HepG2 (cell line): ENCODE measurements around the gene GRIA3. TPM values are rescaled to one million over a fixed set of nuclear protein-coding genes. Genes with fewer than 3 reads are reported as not detected.

Experiments
- ATAC-seq: fragments of 200-7000 bp; cut with Tn5 transposase; 3 replicates; pipeline ENCODE4 v1.9.1; 2020; ENCODE audit warnings: mild to moderate bottlenecking, moderate library complexity
- BruUV-seq: library from RNA; stranded (reverse); fragments of 400-500 nt; replicated peaks from 2 replicates; lab custom pipeline; 2021; lab: Mats Ljungman, UMichigan
- CTCF ChIA-PET: fragments of 300-600 bp; formaldehyde crosslinking; extraction: SDS; loops from one replicate; lab custom pipeline; 2021; ENCODE audit warnings: low total read pairs, inconsistent platforms, low intra/inter-chr PET ratio; lab: Yijun Ruan, JAX
- POLR2A ChIA-PET: fragments of 350-600 bp; sonication (Branson Sonifier 250); formaldehyde crosslinking; loops from one replicate; lab custom pipeline; 2020; ENCODE audit warnings: antibody characterized with exemption, inconsistent platforms; lab: Yijun Ruan, JAX
- DNase-seq: peaks from one replicate; pipeline ENCODE4 v3.0.0-alpha.2; 2015; ENCODE audit warnings: low spot score
- FAIRE-seq: peaks from 3 replicates; lab custom pipeline; 2011; peaks lifted over from hg19 to GRCh38; lab: Jason Lieb, UNC
- H2AFZ ChIP-seq: one replicate; pipeline ENCODE4 v1.6.1; 2011; ENCODE audit warnings: low read length, inconsistent platforms
- H3K27ac ChIP-seq: fragments of 300-600 bp; 3 replicates; pipeline ENCODE4 v1.8.0; 2011; ENCODE audit warnings: mixed run types, mild to moderate bottlenecking, mixed read lengths, low read length, inconsistent platforms; ENCODE audit not compliant: insufficient read depth; ENCODE audit errors: extremely low read length
- H3K27me3 ChIP-seq, 2 experiments: fragments of 200-600 bp in 1 of 2; 2 replicates in 1 of 2; 3 replicates in 1 of 2; pipeline versions ENCODE4 v1.6.0 to v1.8.0; 2011; ENCODE audit warnings: low read length in 2 of 2, mild to moderate bottlenecking in 2 of 2, moderate library complexity in 2 of 2, inconsistent platforms in 1 of 2; ENCODE audit not compliant: insufficient read depth in 2 of 2, control insufficient read depth in 1 of 2
- H3K36me3 ChIP-seq, 2 experiments: fragments of 200-600 bp in 1 of 2; replicated peaks in 1 of 2; 2 replicates in 1 of 2; 3 replicates in 1 of 2; pipeline versions ENCODE4 v1.5.1 to v1.8.0; 2011; ENCODE audit warnings: low read length in 2 of 2, inconsistent platforms in 1 of 2; ENCODE audit not compliant: insufficient read depth in 2 of 2, control insufficient read depth in 1 of 2
- H3K4me1 ChIP-seq: 2 replicates; pipeline ENCODE4 v1.5.1; 2012; ENCODE audit warnings: low read length, inconsistent platforms; ENCODE audit not compliant: insufficient read depth
- H3K4me2 ChIP-seq: 2 replicates; pipeline ENCODE4 v1.6.0; 2011; ENCODE audit warnings: low read depth, low read length, inconsistent platforms
- H3K4me3 ChIP-seq, 3 experiments: fragments of 200-600 bp in 1 of 3; sonication (generic), shearing (Covaris generic) in 1 of 3; replicated peaks in 1 of 3; 2 replicates each; pipeline ENCODE4 v1.5.1; 2011 to 2016; ENCODE audit warnings: low read length in 3 of 3, inconsistent platforms in 2 of 3, low read depth in 2 of 3, mild to moderate bottlenecking in 2 of 3, control low read depth in 1 of 3, mixed read lengths in 1 of 3; ENCODE audit not compliant: insufficient read depth in 1 of 3
- H3K79me2 ChIP-seq: one replicate; pipeline ENCODE4 v1.6.1; 2011; ENCODE audit warnings: low read length, inconsistent platforms; ENCODE audit not compliant: insufficient read depth
- H3K9ac ChIP-seq: 2 replicates; pipeline ENCODE4 v1.6.0; 2011; ENCODE audit warnings: mild to moderate bottlenecking, low read depth, low read length, inconsistent platforms; ENCODE audit not compliant: insufficient read depth
- H3K9me3 ChIP-seq: 2 replicates; pipeline ENCODE4 v1.5.1; 2012; ENCODE audit warnings: mild to moderate bottlenecking, low read length
- H4K20me1 ChIP-seq: 2 replicates; pipeline ENCODE4 v1.6.0; 2011; ENCODE audit warnings: inconsistent platforms, mild to moderate bottlenecking, low read length, moderate library complexity; ENCODE audit not compliant: insufficient read depth
- CBX1 ChIP-seq: IDR thresholded peaks from one replicate; pipeline ENCODE4 v1.6.1; 2016; ENCODE audit warnings: antibody characterized with exemption, low read depth
- CREB1 ChIP-seq, 2 experiments: fragments of 450-650 bp in 1 of 2; IDR thresholded peaks; 2 replicates each; pipeline ENCODE4 v1.6.1; 2016 to 2017; ENCODE audit warnings: control low read depth in 1 of 2, mild to moderate bottlenecking in 1 of 2, missing compliant biosample characterization in 1 of 2, missing genetic modification characterization in 1 of 2
- ELF3 ChIP-seq: IDR thresholded peaks from 2 replicates; pipeline ENCODE4 v1.6.1; 2016; ENCODE audit warnings: missing genetic modification reagents, missing compliant biosample characterization
- KMT2B ChIP-seq: IDR thresholded peaks from 2 replicates; pipeline ENCODE4 v1.6.1; 2016; ENCODE audit warnings: missing genetic modification reagents, missing compliant biosample characterization
- ZBTB21 ChIP-seq: sonication (generic); formaldehyde crosslinking; IDR thresholded peaks from 2 replicates; pipeline ENCODE4 v1.4.0; 2020; ENCODE audit warnings: missing genetic modification reagents
- ZNF225 ChIP-seq: sonication (generic); formaldehyde crosslinking; IDR thresholded peaks from 2 replicates; pipeline ENCODE4 v1.4.0; 2020; ENCODE audit warnings: mild to moderate bottlenecking, missing genetic modification reagents
- ZNF3 ChIP-seq: IDR thresholded peaks from 2 replicates; pipeline ENCODE4 v1.7.0; 2017; ENCODE audit warnings: inconsistent platforms
- ZNF441 ChIP-seq: sonication (generic); formaldehyde crosslinking; IDR thresholded peaks from 2 replicates; pipeline ENCODE4 v1.7.0; 2021; ENCODE audit warnings: missing genetic modification reagents, borderline replicate concordance
- ZNF569 ChIP-seq: sonication (generic); formaldehyde crosslinking; IDR thresholded peaks from 2 replicates; pipeline ENCODE4 v1.5.0; 2020; ENCODE audit warnings: mild to moderate bottlenecking, missing genetic modification reagents, moderate library complexity, borderline replicate concordance
- ZNF674 ChIP-seq: sonication (generic); formaldehyde crosslinking; IDR thresholded peaks from 2 replicates; pipeline ENCODE4 v1.5.0; 2020; ENCODE audit warnings: low read depth, mild to moderate bottlenecking, missing genetic modification reagents
- ZNF775 ChIP-seq: sonication (generic); formaldehyde crosslinking; IDR thresholded peaks from 2 replicates; pipeline ENCODE4 v1.4.0; 2020; ENCODE audit warnings: missing genetic modification reagents, mild to moderate bottlenecking, moderate library complexity, borderline replicate concordance
- ZSCAN12 ChIP-seq: sonication (generic); formaldehyde crosslinking; IDR thresholded peaks from 2 replicates; pipeline ENCODE4 v1.9.0; 2021; ENCODE audit warnings: mild to moderate bottlenecking, missing genetic modification reagents
- ZSCAN20 ChIP-seq: sonication (generic); formaldehyde crosslinking; IDR thresholded peaks from 2 replicates; pipeline ENCODE4 v1.4.0; 2020; ENCODE audit warnings: missing genetic modification reagents, mild to moderate bottlenecking, borderline replicate concordance
- WGBS: methylation state at CpG from one replicate; pipeline ENCODE4 v1.1.6; 2017; ENCODE audit warnings: low lambda C conversion rate; 5-methylcytosine and 5-hydroxymethylcytosine counted together
- in situ Hi-C: cut with HindIII; loops from 2 replicates; pipeline ENCODE4 v1.10.0; 2017; ENCODE audit warnings: low pct_unique_long_range_greater_than_20kb; ENCODE audit not compliant: extremely low pct_ligation_motif_present
- intact Hi-C: fragments of 100-400 bp; cut with micrococcal nuclease; formaldehyde crosslinking; loops from one replicate; pipeline ENCODE4 v1.10.0; 2022; ENCODE audit not compliant: unreplicated experiment
- polyA plus RNA-seq, 8 experiments: library from polyadenylated mRNA; depleted of rRNA in 3 of 8; stranded (reverse) in 7 of 8; unstranded in 1 of 8; fragments of >200 nt; fragmentation: Illumina TruSeq in 4 of 8; extraction: Trizol in 4 of 8; gene quantifications; 2 replicates each; pipeline versions ENCODE4 v1.2.1 to v1.2.3, GENCODE V29; 2011 to 2016; ENCODE audit warnings: low read depth in 4 of 8, missing spikeins in 1 of 8, mixed read lengths in 1 of 8; ENCODE audit not compliant: insufficient read depth in 1 of 8
- total RNA-seq, 5 experiments: library from RNA; depleted of rRNA; stranded (reverse); fragments of >200 nt; fragmentation: Illumina TruSeq; extraction: Trizol; gene quantifications; 2 replicates each; pipeline ENCODE4 v1.2.3, GENCODE V29; 2016; ENCODE audit warnings: low read depth in 1 of 5
- TF ChIP-seq, protein P1 (sequence below): sonication (generic); formaldehyde crosslinking; IDR thresholded peaks from 2 replicates; pipeline ENCODE4 v1.9.0; 2021; ENCODE audit warnings: missing genetic modification reagents, borderline replicate concordance
- TF ChIP-seq, protein P2 (sequence below): IDR thresholded peaks from 2 replicates; pipeline ENCODE4 v1.6.1; 2016; ENCODE audit warnings: missing compliant biosample characterization, missing genetic modification reagents, borderline replicate concordance
- TF ChIP-seq, protein P3 (sequence below), 2 experiments: sonication (generic) in 1 of 2; formaldehyde crosslinking in 1 of 2; IDR thresholded peaks; 2 replicates each; pipeline versions ENCODE4 v1.6.1 to v1.9.0; 2014 to 2022; ENCODE audit warnings: antibody characterized with exemption in 1 of 2, borderline replicate concordance in 1 of 2, inconsistent platforms in 1 of 2, low read depth in 1 of 2, missing genetic modification reagents in 1 of 2

GRIA3 gene
- total and polyA plus RNA-seq, 2 of the 13 experiments (the other 11 are each of a cell fraction or from before 2014, with no cell fraction given) = not detected

DNA sequence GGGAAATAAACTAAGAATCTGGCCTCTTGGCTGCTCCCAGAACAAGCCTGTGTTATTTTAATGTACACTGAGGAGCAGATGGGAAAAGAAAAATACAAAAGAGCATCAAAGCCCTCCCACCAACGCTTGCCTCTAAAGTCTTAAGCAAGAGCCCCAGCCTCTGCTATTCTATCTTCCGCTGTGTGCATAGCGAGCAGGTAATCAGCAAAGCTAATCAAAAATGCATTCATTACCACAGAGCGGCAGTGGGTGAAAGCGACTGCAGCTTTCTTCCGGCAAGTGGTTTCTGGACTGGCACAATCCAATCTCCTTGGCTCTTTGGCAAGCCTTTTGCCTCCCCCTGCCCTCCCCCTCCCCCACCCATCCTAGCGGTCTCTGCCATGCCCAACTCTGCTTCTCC, 13.5 kb upstream of the GRIA3 start:
- intact Hi-C loops (no loop called here), in situ Hi-C loops (no loop called here)
- no TSS peak for BruUV-seq
- no peaks in the 10 kb centered on the region for H3K79me2 ChIP-seq
- no peak overlapping the region for H3K27ac ChIP-seq
- no peak for DNase-seq
- no peak overlapping the region for H3K4me2 ChIP-seq
- ChIA-PET CTCF (no interaction called here), POLR2A (no interaction called here)
- H3K4me3 ChIP-seq = no peak overlapping the region
- no peaks in the 10 kb centered on the region for H3K9me3 ChIP-seq
- no peaks in the 10 kb centered on the region for H3K4me1 ChIP-seq
- WGBS = 65% methylated on average over 6 of the region's 7 CpGs
- no peak for FAIRE-seq
- no peak overlapping the region for H2AFZ ChIP-seq
- ATAC-seq = no peak
- no peak overlapping the region for H3K9ac ChIP-seq
- no peaks in the 10 kb centered on the region for H3K27me3 ChIP-seq
- no peaks in the 10 kb centered on the region for H3K36me3 ChIP-seq
- no peaks in the 10 kb centered on the region for H4K20me1 ChIP-seq
- TF ChIP-seq ZNF674 (CRISPR knock-in tag) = no peak
- no peak for TF ChIP-seq ZNF441 (CRISPR knock-in tag)
- TF ChIP-seq, protein P1, sequence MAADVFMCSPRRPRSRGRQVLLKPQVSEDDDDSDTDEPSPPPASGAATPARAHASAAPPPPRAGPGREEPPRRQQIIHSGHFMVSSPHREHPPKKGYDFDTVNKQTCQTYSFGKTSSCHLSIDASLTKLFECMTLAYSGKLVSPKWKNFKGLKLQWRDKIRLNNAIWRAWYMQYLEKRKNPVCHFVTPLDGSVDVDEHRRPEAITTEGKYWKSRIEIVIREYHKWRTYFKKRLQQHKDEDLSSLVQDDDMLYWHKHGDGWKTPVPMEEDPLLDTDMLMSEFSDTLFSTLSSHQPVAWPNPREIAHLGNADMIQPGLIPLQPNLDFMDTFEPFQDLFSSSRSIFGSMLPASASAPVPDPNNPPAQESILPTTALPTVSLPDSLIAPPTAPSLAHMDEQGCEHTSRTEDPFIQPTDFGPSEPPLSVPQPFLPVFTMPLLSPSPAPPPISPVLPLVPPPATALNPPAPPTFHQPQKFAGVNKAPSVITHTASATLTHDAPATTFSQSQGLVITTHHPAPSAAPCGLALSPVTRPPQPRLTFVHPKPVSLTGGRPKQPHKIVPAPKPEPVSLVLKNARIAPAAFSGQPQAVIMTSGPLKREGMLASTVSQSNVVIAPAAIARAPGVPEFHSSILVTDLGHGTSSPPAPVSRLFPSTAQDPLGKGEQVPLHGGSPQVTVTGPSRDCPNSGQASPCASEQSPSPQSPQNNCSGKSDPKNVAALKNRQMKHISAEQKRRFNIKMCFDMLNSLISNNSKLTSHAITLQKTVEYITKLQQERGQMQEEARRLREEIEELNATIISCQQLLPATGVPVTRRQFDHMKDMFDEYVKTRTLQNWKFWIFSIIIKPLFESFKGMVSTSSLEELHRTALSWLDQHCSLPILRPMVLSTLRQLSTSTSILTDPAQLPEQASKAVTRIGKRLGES (CRISPR knock-in tag) = no peak
- no peak for TF ChIP-seq KMT2B (CRISPR knock-in tag)
- TF ChIP-seq, protein P2, sequence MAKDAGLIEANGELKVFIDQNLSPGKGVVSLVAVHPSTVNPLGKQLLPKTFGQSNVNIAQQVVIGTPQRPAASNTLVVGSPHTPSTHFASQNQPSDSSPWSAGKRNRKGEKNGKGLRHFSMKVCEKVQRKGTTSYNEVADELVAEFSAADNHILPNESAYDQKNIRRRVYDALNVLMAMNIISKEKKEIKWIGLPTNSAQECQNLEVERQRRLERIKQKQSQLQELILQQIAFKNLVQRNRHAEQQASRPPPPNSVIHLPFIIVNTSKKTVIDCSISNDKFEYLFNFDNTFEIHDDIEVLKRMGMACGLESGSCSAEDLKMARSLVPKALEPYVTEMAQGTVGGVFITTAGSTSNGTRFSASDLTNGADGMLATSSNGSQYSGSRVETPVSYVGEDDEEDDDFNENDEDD (CRISPR knock-in tag) = no peak
- no peak for TF ChIP-seq ZSCAN20
- TF ChIP-seq CREB1 (IDR thresholded peaks at IDR 0.05) = no peak
- no peak for TF ChIP-seq CREB1 (CRISPR knock-in tag; IDR thresholded peaks at IDR 0.05)
- TF ChIP-seq ZNF775 (CRISPR knock-in tag) = no peak
- no peak for TF ChIP-seq ELF3 (CRISPR knock-in tag)
- TF ChIP-seq CBX1 = no peak
- no peak for TF ChIP-seq ZSCAN12
- no peak for TF ChIP-seq ZBTB21 (CRISPR knock-in tag)
- no peak for TF ChIP-seq ZNF3 (CRISPR knock-in tag)
- no peak for TF ChIP-seq ZNF569 (CRISPR knock-in tag)
- TF ChIP-seq, protein P3, sequence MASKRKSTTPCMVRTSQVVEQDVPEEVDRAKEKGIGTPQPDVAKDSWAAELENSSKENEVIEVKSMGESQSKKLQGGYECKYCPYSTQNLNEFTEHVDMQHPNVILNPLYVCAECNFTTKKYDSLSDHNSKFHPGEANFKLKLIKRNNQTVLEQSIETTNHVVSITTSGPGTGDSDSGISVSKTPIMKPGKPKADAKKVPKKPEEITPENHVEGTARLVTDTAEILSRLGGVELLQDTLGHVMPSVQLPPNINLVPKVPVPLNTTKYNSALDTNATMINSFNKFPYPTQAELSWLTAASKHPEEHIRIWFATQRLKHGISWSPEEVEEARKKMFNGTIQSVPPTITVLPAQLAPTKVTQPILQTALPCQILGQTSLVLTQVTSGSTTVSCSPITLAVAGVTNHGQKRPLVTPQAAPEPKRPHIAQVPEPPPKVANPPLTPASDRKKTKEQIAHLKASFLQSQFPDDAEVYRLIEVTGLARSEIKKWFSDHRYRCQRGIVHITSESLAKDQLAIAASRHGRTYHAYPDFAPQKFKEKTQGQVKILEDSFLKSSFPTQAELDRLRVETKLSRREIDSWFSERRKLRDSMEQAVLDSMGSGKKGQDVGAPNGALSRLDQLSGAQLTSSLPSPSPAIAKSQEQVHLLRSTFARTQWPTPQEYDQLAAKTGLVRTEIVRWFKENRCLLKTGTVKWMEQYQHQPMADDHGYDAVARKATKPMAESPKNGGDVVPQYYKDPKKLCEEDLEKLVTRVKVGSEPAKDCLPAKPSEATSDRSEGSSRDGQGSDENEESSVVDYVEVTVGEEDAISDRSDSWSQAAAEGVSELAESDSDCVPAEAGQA (IDR thresholded peaks at IDR 0.05; ENCODE audit: low read depth) = no peak
- TF ChIP-seq, protein P3 (CRISPR knock-in tag; IDR thresholded peaks at IDR 0.05; ENCODE audit: borderline replicate concordance) = no peak
- TF ChIP-seq ZNF225 = no peak
